ENCODE data around the gene NTRK2. TPM values are rescaled to one million over a fixed set of nuclear protein-coding genes. Genes with fewer than 3 reads are reported as not detected.

Gene NTRK2
- total RNA-seq, 1 experiment from 2014 or later: not detected

DNA sequence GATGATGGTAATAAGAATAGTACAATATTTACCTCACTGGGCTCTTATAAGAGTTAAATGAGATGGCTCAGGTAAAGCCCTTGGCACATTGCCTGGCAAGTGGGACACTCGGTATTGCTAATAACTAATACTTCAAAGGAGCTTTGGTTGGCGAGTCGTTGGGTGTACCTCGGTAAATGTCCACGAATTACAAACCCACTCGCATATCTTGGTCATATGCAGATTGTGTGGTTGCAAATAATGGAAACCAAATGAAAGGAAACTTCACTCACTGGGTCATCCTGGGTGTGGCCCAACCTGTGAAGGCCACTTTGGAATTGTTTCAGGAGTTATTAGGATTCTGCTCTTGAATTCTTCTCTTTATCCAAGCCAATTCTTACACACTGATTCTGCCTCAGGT is 147.5 kb downstream of the NTRK2 start:
- Histone ChIP-seq H3K27ac (no peak overlapping the region), H3K9me3 (ENCODE audit: insufficient read depth, low read depth) (no peaks in the 10 kb centered on the region), H3K36me3 (ENCODE audit: low read depth) (no peaks in the 10 kb centered on the region), H3F3A (ENCODE audit: insufficient read depth, low read depth) (no peaks in the 10 kb centered on the region), H4K20me1 (ENCODE audit: insufficient read depth) (no peaks in the 10 kb centered on the region), H3K4me1 (replicated peaks; ENCODE audit: insufficient read depth) (no peaks in the 10 kb centered on the region), H3K27me3 (ENCODE audit: insufficient read depth, low read depth) (peaks cover 41% of the 10 kb centered on the region), H2AFZ (no peak overlapping the region), H3K4me3 (no peak overlapping the region), H3K79me2 (ENCODE audit: low read depth) (no peaks in the 10 kb centered on the region), H3K9me2 (ENCODE audit: insufficient read depth) (no peaks in the 10 kb centered on the region), H3K4me2 (no peak overlapping the region)
- intact Hi-C loops (cut with micrococcal nuclease; ENCODE audit: unreplicated experiment): no loop called here
- TF ChIP-seq EZH2 (IDR thresholded peaks at IDR 0.05; ENCODE audit: low read depth): no peak
- TF ChIP-seq, protein P1, sequence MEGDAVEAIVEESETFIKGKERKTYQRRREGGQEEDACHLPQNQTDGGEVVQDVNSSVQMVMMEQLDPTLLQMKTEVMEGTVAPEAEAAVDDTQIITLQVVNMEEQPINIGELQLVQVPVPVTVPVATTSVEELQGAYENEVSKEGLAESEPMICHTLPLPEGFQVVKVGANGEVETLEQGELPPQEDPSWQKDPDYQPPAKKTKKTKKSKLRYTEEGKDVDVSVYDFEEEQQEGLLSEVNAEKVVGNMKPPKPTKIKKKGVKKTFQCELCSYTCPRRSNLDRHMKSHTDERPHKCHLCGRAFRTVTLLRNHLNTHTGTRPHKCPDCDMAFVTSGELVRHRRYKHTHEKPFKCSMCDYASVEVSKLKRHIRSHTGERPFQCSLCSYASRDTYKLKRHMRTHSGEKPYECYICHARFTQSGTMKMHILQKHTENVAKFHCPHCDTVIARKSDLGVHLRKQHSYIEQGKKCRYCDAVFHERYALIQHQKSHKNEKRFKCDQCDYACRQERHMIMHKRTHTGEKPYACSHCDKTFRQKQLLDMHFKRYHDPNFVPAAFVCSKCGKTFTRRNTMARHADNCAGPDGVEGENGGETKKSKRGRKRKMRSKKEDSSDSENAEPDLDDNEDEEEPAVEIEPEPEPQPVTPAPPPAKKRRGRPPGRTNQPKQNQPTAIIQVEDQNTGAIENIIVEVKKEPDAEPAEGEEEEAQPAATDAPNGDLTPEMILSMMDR (conservative IDR thresholded peaks at IDR 0.05): no peak
- ChIA-PET POLR2A (ENCODE audit: unreplicated experiment) (no interaction called here), CTCF (no interaction called here)
- no peak for DNase-seq
- no TSS peak for BruUV-seq (replicated peaks)

DNA sequence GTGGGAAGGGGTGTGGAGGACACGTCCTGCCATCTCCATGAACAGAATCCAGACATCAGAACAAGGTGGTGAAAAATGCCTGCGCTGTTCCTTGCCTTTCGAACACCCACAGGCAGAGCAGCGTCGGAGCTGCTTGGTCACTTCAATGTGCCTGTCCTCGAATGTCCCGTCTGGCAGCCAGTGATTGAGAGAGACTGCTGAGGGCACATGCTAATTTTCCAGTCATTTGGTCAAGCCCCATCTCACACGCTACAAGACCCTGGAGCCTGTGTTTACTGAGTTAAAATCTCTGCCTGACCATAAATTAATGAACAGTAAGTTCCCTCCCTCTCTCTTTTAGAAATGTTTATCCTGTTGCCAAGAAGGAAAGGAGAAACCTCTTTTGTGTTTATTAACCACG is 149.3 kb downstream of the NTRK2 start:
- CTCF ChIA-PET: no interaction called here
- H2AFZ ChIP-seq: no peak overlapping the region
- H3K9me3 ChIP-seq (ENCODE audit: insufficient read depth, low read depth): no peaks in the 10 kb centered on the region
- no peak overlapping the region for H3K4me3 ChIP-seq
- no peaks in the 10 kb centered on the region for H3F3A ChIP-seq (ENCODE audit: insufficient read depth, low read depth)
- POLR2A ChIA-PET (ENCODE audit: unreplicated experiment): no interaction called here
- peaks cover 27% of the 10 kb centered on the region for H3K27me3 ChIP-seq (ENCODE audit: insufficient read depth, low read depth)
- no peaks in the 10 kb centered on the region for H3K9me2 ChIP-seq (ENCODE audit: insufficient read depth)
- H3K4me1 ChIP-seq (replicated peaks; ENCODE audit: insufficient read depth): no peaks in the 10 kb centered on the region
- no peaks in the 10 kb centered on the region for H3K79me2 ChIP-seq (ENCODE audit: low read depth)
- intact Hi-C loops (cut with micrococcal nuclease; ENCODE audit: unreplicated experiment): no loop called here
- H3K4me2 ChIP-seq: no peak overlapping the region
- H4K20me1 ChIP-seq (ENCODE audit: insufficient read depth): no peaks in the 10 kb centered on the region
- TF ChIP-seq, protein P1 (conservative IDR thresholded peaks at IDR 0.05): no peak
- no peak for TF ChIP-seq EZH2 (IDR thresholded peaks at IDR 0.05; ENCODE audit: low read depth)
- DNase-seq: no peak
- no peak overlapping the region for H3K27ac ChIP-seq
- H3K36me3 ChIP-seq (ENCODE audit: low read depth): no peaks in the 10 kb centered on the region
- no TSS peak for BruUV-seq (replicated peaks)

GRCh38 chr9:84819491-84819991 is 150.0 kb downstream of the NTRK2 start:
- intact Hi-C loops (cut with micrococcal nuclease; ENCODE audit: unreplicated experiment): no loop called here
- H3K9me3 ChIP-seq (ENCODE audit: insufficient read depth, low read depth): no peaks in the 10 kb centered on the region
- no TSS peak for BruUV-seq (replicated peaks)
- H3K27ac ChIP-seq: no peak overlapping the region
- TF ChIP-seq, protein P1 (conservative IDR thresholded peaks at IDR 0.05): no peak
- TF ChIP-seq EZH2 (IDR thresholded peaks at IDR 0.05; ENCODE audit: low read depth): no peak
- H3K4me3 ChIP-seq: no peak overlapping the region
- no peaks in the 10 kb centered on the region for H3K9me2 ChIP-seq (ENCODE audit: insufficient read depth)
- H3K4me2 ChIP-seq: no peak overlapping the region
- no peak overlapping the region for H2AFZ ChIP-seq
- no peaks in the 10 kb centered on the region for H3K36me3 ChIP-seq (ENCODE audit: low read depth)
- POLR2A ChIA-PET (ENCODE audit: unreplicated experiment): no interaction called here
- no peak for DNase-seq
- H4K20me1 ChIP-seq (ENCODE audit: insufficient read depth): no peaks in the 10 kb centered on the region
- CTCF ChIA-PET: no interaction called here
- no peaks in the 10 kb centered on the region for H3F3A ChIP-seq (ENCODE audit: insufficient read depth, low read depth)
- no peaks in the 10 kb centered on the region for H3K79me2 ChIP-seq (ENCODE audit: low read depth)
- peaks cover 22% of the 10 kb centered on the region for H3K27me3 ChIP-seq (ENCODE audit: insufficient read depth, low read depth)
- no peaks in the 10 kb centered on the region for H3K4me1 ChIP-seq (replicated peaks; ENCODE audit: insufficient read depth)
